ENCODE data around the gene RYK. TPM values are rescaled to one million over a fixed set of nuclear protein-coding genes. Genes with fewer than 3 reads are reported as not detected.

RYK gene
- total RNA-seq, 1 donor from 2014 or later = 57.1 TPM

DNA sequence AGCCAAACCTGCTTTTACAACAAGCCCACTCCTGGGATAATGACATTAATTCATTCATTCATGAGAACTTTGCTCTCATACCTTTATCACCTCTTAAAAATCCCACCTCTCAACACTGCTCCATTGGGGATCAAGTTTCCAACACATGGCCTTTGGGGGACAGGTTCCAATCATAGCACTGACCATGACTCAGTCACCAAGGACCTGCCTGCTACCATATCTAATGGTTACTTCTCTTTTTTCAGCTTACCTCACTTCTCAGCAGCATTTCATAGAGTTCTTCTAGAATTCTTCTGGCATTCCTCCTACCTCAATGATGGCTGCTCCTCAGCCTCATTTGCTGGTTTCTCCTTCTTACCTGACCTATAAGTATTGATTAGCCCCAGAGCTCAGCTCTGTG is 36.9 kb upstream of the RYK start:
- Mint-ChIP-seq H3K4me3 (ENCODE audit: unreplicated experiment) (no peak overlapping the region), H3K27me3 (ENCODE audit: low read depth, unreplicated experiment) (no peaks in the 10 kb centered on the region), H3K4me1 (ENCODE audit: low read depth, unreplicated experiment) (peaks cover 3% of the 10 kb centered on the region), H3K9me3 (ENCODE audit: unreplicated experiment) (no peaks in the 10 kb centered on the region), H3K27ac (ENCODE audit: unreplicated experiment) (no peak overlapping the region), H3K36me3 (ENCODE audit: low read depth, unreplicated experiment) (no peaks in the 10 kb centered on the region)
- Histone ChIP-seq H3K27ac (ENCODE audit: low read depth, low read length) (no peak overlapping the region), H3K79me2 (ENCODE audit: insufficient read depth, low read length) (no peaks in the 10 kb centered on the region), H3K4me2 (ENCODE audit: low read length) (no peak overlapping the region), H3K4me3 (ENCODE audit: insufficient read depth, low read depth, low read length) (no peak overlapping the region), H4K20me1 (ENCODE audit: insufficient read depth, low read length) (no peaks in the 10 kb centered on the region), H3K9ac (ENCODE audit: low read length) (no peak overlapping the region), H3K36me3 (ENCODE audit: insufficient read depth, low read length) (no peaks in the 10 kb centered on the region), H3K27me3 (ENCODE audit: insufficient read depth, low read length) (no peaks in the 10 kb centered on the region), H3K4me1 (ENCODE audit: insufficient read depth, low read length) (no peaks in the 10 kb centered on the region), H2AFZ (ENCODE audit: low read depth, low read length) (no peak overlapping the region), H3K9me3 (ENCODE audit: insufficient read depth, low read depth, low read length) (no peaks in the 10 kb centered on the region)
- DNase-seq (ENCODE audit: low read depth) (no peak), FAIRE-seq (no peak)
- TF ChIP-seq EZH2 (IDR thresholded peaks at IDR 0.05; ENCODE audit: insufficient read depth, low read length) = no peak
- TF ChIP-seq, protein P1, sequence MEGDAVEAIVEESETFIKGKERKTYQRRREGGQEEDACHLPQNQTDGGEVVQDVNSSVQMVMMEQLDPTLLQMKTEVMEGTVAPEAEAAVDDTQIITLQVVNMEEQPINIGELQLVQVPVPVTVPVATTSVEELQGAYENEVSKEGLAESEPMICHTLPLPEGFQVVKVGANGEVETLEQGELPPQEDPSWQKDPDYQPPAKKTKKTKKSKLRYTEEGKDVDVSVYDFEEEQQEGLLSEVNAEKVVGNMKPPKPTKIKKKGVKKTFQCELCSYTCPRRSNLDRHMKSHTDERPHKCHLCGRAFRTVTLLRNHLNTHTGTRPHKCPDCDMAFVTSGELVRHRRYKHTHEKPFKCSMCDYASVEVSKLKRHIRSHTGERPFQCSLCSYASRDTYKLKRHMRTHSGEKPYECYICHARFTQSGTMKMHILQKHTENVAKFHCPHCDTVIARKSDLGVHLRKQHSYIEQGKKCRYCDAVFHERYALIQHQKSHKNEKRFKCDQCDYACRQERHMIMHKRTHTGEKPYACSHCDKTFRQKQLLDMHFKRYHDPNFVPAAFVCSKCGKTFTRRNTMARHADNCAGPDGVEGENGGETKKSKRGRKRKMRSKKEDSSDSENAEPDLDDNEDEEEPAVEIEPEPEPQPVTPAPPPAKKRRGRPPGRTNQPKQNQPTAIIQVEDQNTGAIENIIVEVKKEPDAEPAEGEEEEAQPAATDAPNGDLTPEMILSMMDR (IDR thresholded peaks at IDR 0.05; ENCODE audit: insufficient read depth, low read depth, low read length) = no peak

DNA sequence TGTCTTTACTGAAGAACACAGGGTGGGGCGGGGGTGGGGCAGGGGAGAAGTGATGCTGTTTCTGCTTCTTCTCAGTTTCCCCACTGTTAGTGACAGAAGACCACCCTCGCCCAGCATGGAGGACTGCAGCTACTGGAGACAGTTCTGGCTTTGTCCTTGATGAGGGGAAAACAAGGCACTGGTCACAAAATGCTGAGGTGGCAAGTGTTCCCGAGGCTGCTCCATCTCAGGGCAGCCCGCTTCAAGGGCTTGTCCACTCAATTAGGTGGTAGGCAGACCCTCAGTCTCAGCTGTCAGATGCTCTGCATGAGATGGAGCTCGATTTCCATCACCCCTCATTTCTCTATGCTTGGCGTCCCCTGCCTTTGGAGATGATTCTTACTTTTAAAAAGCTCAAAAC is 33.8 kb upstream of the RYK start:
- no peaks in the 10 kb centered on the region for H3K27me3 ChIP-seq (ENCODE audit: insufficient read depth, low read length)
- no peaks in the 10 kb centered on the region for H3K4me1 ChIP-seq (ENCODE audit: insufficient read depth, low read length)
- H2AFZ ChIP-seq (ENCODE audit: low read depth, low read length) = no peak overlapping the region
- H3K4me2 ChIP-seq (ENCODE audit: low read length) = no peak overlapping the region
- Mint-ChIP-seq H3K27ac (ENCODE audit: unreplicated experiment) (no peak overlapping the region), H3K9me3 (ENCODE audit: unreplicated experiment) (no peaks in the 10 kb centered on the region), H3K4me3 (ENCODE audit: unreplicated experiment) (no peak overlapping the region), H3K36me3 (ENCODE audit: low read depth, unreplicated experiment) (no peaks in the 10 kb centered on the region), H3K4me1 (ENCODE audit: low read depth, unreplicated experiment) (peaks cover 13% of the 10 kb centered on the region), H3K27me3 (ENCODE audit: low read depth, unreplicated experiment) (no peaks in the 10 kb centered on the region)
- no peaks in the 10 kb centered on the region for H3K79me2 ChIP-seq (ENCODE audit: insufficient read depth, low read length)
- TF ChIP-seq, protein P1 (IDR thresholded peaks at IDR 0.05; ENCODE audit: insufficient read depth, low read depth, low read length) = no peak
- no peak for TF ChIP-seq EZH2 (IDR thresholded peaks at IDR 0.05; ENCODE audit: insufficient read depth, low read length)
- H3K36me3 ChIP-seq (ENCODE audit: insufficient read depth, low read length) = no peaks in the 10 kb centered on the region
- H3K9ac ChIP-seq (ENCODE audit: low read length) = no peak overlapping the region
- no peak overlapping the region for H3K27ac ChIP-seq (ENCODE audit: low read depth, low read length)
- DNase-seq (ENCODE audit: low read depth) (no peak), FAIRE-seq (no peak)
- H3K4me3 ChIP-seq (ENCODE audit: insufficient read depth, low read depth, low read length) = no peak overlapping the region
- no peaks in the 10 kb centered on the region for H4K20me1 ChIP-seq (ENCODE audit: insufficient read depth, low read length)
- H3K9me3 ChIP-seq (ENCODE audit: insufficient read depth, low read depth, low read length) = no peaks in the 10 kb centered on the region

DNA sequence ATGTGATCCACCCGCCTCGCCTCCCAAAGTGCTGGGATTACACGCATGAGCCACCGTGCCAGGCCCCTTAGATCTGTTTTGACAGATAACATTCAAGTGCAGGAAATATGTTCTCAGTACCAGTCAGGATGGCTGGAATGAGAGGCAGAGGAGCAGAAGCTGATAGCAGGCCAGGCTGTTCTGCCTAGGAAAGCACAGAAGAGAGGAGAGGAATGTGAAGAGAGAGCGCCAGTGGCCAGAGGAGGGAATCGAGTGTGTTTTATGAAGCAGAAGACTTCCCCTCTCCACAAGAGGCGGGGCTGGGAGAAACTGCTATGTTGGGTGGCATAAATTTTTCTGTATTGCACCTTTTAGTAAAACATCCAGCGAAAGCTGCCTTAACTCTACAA is 32.0 kb upstream of the RYK start:
- no peak for TF ChIP-seq EZH2 (IDR thresholded peaks at IDR 0.05; ENCODE audit: insufficient read depth, low read length)
- TF ChIP-seq, protein P1 (IDR thresholded peaks at IDR 0.05; ENCODE audit: insufficient read depth, low read depth, low read length) = no peak
- Mint-ChIP-seq H3K36me3 (ENCODE audit: low read depth, unreplicated experiment) (no peaks in the 10 kb centered on the region), H3K4me3 (ENCODE audit: unreplicated experiment) (no peak overlapping the region), H3K9me3 (ENCODE audit: unreplicated experiment) (no peaks in the 10 kb centered on the region), H3K27ac (ENCODE audit: unreplicated experiment) (no peak overlapping the region), H3K4me1 (ENCODE audit: low read depth, unreplicated experiment) (peaks cover 18% of the 10 kb centered on the region), H3K27me3 (ENCODE audit: low read depth, unreplicated experiment) (no peaks in the 10 kb centered on the region)
- Histone ChIP-seq H3K4me1 (ENCODE audit: insufficient read depth, low read length) (no peaks in the 10 kb centered on the region), H3K4me2 (ENCODE audit: low read length) (no peak overlapping the region), H3K27me3 (ENCODE audit: insufficient read depth, low read length) (no peaks in the 10 kb centered on the region), H3K79me2 (ENCODE audit: insufficient read depth, low read length) (no peaks in the 10 kb centered on the region), H3K4me3 (ENCODE audit: insufficient read depth, low read depth, low read length) (no peak overlapping the region), H2AFZ (ENCODE audit: low read depth, low read length) (no peak overlapping the region), H3K9ac (ENCODE audit: low read length) (no peak overlapping the region), H3K36me3 (ENCODE audit: insufficient read depth, low read length) (no peaks in the 10 kb centered on the region), H3K27ac (ENCODE audit: low read depth, low read length) (no peak overlapping the region), H3K9me3 (ENCODE audit: insufficient read depth, low read depth, low read length) (no peaks in the 10 kb centered on the region), H4K20me1 (ENCODE audit: insufficient read depth, low read length) (no peaks in the 10 kb centered on the region)
- DNase-seq (ENCODE audit: low read depth) = no peak
- no peak for FAIRE-seq
